AG04450 (cell line): ENCODE results near the gene MRTO4. TPM values are rescaled to one million over a fixed set of nuclear protein-coding genes. Genes with fewer than 3 reads are reported as not detected.
A peak's percentile ranks its signal among the peaks of the same experiment; 100 is the strongest.

Source experiments
- CTCF ChIA-PET: fragments of 300-600, 350-600 bp; formaldehyde crosslinking; extraction: SDS; loops from one replicate; lab custom pipeline; 2022; ENCODE audit warnings: antibody characterized with exemption, inconsistent platforms; lab: Charles Lee
- POLR2A ChIA-PET: fragments of 350-600 bp; formaldehyde crosslinking; extraction: SDS; loops from one replicate; lab custom pipeline; 2021; ENCODE audit warnings: antibody characterized with exemption, inconsistent platforms; lab: Yijun Ruan, JAX
- DNase-seq: peaks from one replicate; pipeline ENCODE4 v3.0.0-alpha.2; 2011; ENCODE audit warnings: low read depth, low spot score
- H3K27ac ChIP-seq: one replicate; pipeline ENCODE4 v1.5.1; 2012; ENCODE audit warnings: low read depth, low read length, control low read depth
- H3K27me3 ChIP-seq: one replicate; pipeline ENCODE4 v1.6.0; 2012; ENCODE audit warnings: low read length; ENCODE audit not compliant: control insufficient read depth, insufficient read depth
- H3K4me3 ChIP-seq: 2 replicates; pipeline ENCODE4 v1.5.1; 2011; ENCODE audit warnings: mild to moderate bottlenecking, low read depth, low read length, control low read depth
- H3K9me3 ChIP-seq: 2 replicates; pipeline ENCODE4 v1.5.1; 2012; ENCODE audit warnings: low read length; ENCODE audit not compliant: control insufficient read depth, insufficient read depth
- polyA plus RNA-seq: library from polyadenylated mRNA; depleted of rRNA; stranded (reverse); fragments of >200 nt; gene quantifications from 2 replicates; pipeline ENCODE4 v1.2.3, GENCODE V29; 2011
- TF ChIP-seq, protein P1 (sequence below): IDR thresholded peaks from 2 replicates; pipeline ENCODE4 v1.5.1; 2011; ENCODE audit warnings: low read depth, low read length, control low read depth, inconsistent platforms

Gene MRTO4
- polyA plus RNA-seq, 1 experiment, result 30.8 TPM

- no peaks in the 10 kb centered on the region for H3K27me3 ChIP-seq
- H3K9me3 ChIP-seq, result no peaks in the 10 kb centered on the region
- H3K4me3 ChIP-seq, result no peak overlapping the region
- ChIA-PET CTCF (no interaction called here), POLR2A (no interaction called here)
- H3K27ac ChIP-seq, result no peak overlapping the region
- TF ChIP-seq, protein P1, sequence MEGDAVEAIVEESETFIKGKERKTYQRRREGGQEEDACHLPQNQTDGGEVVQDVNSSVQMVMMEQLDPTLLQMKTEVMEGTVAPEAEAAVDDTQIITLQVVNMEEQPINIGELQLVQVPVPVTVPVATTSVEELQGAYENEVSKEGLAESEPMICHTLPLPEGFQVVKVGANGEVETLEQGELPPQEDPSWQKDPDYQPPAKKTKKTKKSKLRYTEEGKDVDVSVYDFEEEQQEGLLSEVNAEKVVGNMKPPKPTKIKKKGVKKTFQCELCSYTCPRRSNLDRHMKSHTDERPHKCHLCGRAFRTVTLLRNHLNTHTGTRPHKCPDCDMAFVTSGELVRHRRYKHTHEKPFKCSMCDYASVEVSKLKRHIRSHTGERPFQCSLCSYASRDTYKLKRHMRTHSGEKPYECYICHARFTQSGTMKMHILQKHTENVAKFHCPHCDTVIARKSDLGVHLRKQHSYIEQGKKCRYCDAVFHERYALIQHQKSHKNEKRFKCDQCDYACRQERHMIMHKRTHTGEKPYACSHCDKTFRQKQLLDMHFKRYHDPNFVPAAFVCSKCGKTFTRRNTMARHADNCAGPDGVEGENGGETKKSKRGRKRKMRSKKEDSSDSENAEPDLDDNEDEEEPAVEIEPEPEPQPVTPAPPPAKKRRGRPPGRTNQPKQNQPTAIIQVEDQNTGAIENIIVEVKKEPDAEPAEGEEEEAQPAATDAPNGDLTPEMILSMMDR, result no peak
- DNase-seq, result no peak
These were observed 6.7 kb downstream of the MRTO4 start for GRCh38 chr1:19258353-19258752.

- Histone ChIP-seq H3K27me3 (no peaks in the 10 kb centered on the region), H3K4me3 (no peak overlapping the region), H3K9me3 (no peaks in the 10 kb centered on the region), H3K27ac (peak overlapping the region; percentile 57)
- DNase-seq, result peak; percentile 59
- TF ChIP-seq, protein P1, result no peak
- CTCF ChIA-PET, result interaction anchor here (0.5 kb wide), 1 partner anchor 23 kb away, joined by 3 read pairs; no protein-coding TSS in a partner anchor
- POLR2A ChIA-PET, result interaction anchor here (2.6 kb wide), 1 partner anchor 9 kb away, joined by 11 read pairs; the partner anchor contains the start of genes EMC1 and MRTO4
These were observed 8.9 kb downstream of the MRTO4 start for GRCh38 chr1:19260211-19261138.

DNA sequence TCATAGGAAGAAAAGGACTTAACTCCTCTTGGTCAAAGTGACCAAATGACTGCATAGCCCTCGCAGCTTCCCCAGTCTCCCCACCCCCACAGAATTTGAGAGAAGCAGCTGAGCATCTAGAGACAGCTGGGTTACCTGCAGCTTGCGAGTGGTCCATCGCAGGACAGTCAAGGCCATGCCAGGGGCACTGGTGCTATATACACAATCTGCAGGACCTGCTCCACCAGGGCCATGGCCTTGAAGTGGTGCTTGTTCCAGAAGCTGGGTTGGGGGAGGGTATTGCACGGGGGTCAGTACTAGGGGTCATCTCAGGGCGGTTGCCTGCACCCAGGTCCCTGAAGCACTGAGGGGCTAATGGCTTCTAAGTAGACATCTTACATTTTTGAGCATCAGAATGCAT lies 10.4 kb downstream of the MRTO4 start:
- POLR2A ChIA-PET, result interaction anchor here (2.6 kb wide), 1 partner anchor 11 kb away, joined by 11 read pairs; the partner anchor contains the start of genes EMC1 and MRTO4
- Histone ChIP-seq H3K27me3 (no peaks in the 10 kb centered on the region), H3K27ac (no peak overlapping the region), H3K9me3 (no peaks in the 10 kb centered on the region), H3K4me3 (no peak overlapping the region)
- TF ChIP-seq, protein P1, result no peak
- no peak for DNase-seq
- CTCF ChIA-PET, result no interaction called here

DNA sequence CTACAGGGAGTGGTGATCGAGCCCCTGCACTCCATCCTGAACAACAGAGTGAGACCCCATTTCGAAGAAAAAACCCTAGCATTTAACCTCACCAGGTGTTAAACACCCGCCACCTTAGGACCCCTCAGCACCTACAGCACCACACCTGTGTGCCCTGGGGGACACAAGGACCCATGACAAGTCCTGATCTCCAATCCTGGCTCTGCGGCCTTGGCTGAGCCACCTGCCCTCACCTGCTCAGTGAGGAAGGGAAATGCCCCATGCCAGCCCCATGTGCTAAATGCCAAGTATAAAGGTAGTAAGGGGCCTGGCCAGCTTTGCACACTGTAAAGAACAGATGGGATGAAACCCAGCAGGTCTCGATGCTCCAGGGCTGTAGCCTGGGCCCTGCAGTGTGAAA lies 11.1 kb downstream of the MRTO4 start:
- CTCF ChIA-PET, result no interaction called here
- Histone ChIP-seq H3K4me3 (no peak overlapping the region), H3K27ac (no peak overlapping the region), H3K27me3 (no peaks in the 10 kb centered on the region), H3K9me3 (no peaks in the 10 kb centered on the region)
- POLR2A ChIA-PET, result interaction anchor here (0.5 kb wide), 1 partner anchor 40 kb away, joined by 5 read pairs; no protein-coding TSS in a partner anchor
- TF ChIP-seq, protein P1, result no peak
- DNase-seq, result no peak

- no peaks in the 10 kb centered on the region for H3K9me3 ChIP-seq
- no peak for DNase-seq
- CTCF ChIA-PET, result interaction anchor here (0.8 kb wide), 1 partner anchor 384 kb away, joined by 3 read pairs; no protein-coding TSS in a partner anchor
- POLR2A ChIA-PET, result no interaction called here
- no peak overlapping the region for H3K4me3 ChIP-seq
- H3K27ac ChIP-seq, result no peak overlapping the region
- TF ChIP-seq, protein P1, result no peak
- no peaks in the 10 kb centered on the region for H3K27me3 ChIP-seq
These were observed 16.8 kb downstream of the MRTO4 start for GRCh38 chr1:19268445-19268844.
